OCI-LY3 (cell line): Measurements from ENCODE around the gene ANKRD61.
"Not testable (repeated sequence)": the region's sequence is repeated elsewhere in the genome, so short reads cannot be mapped to it uniquely, and the experiment has no call there.

Experiments used
- H2AFZ ChIP-seq: fragments of 200-600, 300-600 bp; shearing (Covaris generic); 2 replicates; pipeline ENCODE4 v1.6.0; 2014; ENCODE audit warnings: antibody characterized with exemption, low read depth, low read length
- H3K27ac ChIP-seq: fragments of 200-600, 300-600 bp; sonication (generic); 2 replicates; pipeline ENCODE4 v1.5.1; 2014; ENCODE audit warnings: mild to moderate bottlenecking, low read length, moderate library complexity, mixed read lengths
- H3K27me3 ChIP-seq: fragments of 200-600, 300-600 bp; sonication (generic); 2 replicates; pipeline ENCODE4 v1.6.1; 2014; ENCODE audit warnings: low read depth, low read length, mixed read lengths
- H3K36me3 ChIP-seq: fragments of 200-600, 300-600 bp; sonication (generic); replicated peaks from 2 replicates; pipeline ENCODE3; 2014; ENCODE audit warnings: low read depth, low read length, mixed read lengths
- H3K4me1 ChIP-seq: fragments of 300-600, 200-600 bp; sonication (generic); 2 replicates; pipeline ENCODE4 v1.6.1; 2014; ENCODE audit warnings: low read length, mixed read lengths
- H3K4me2 ChIP-seq: fragments of 200-600, 300-600 bp; sonication (generic); 2 replicates; pipeline ENCODE4 v1.6.1; 2014; ENCODE audit warnings: low read length, mixed read lengths
- H3K4me3 ChIP-seq: fragments of 300-600, 200-600 bp; sonication (generic); 2 replicates; pipeline ENCODE4 v1.5.1; 2014; ENCODE audit warnings: antibody characterized with exemption, mild to moderate bottlenecking, low read length, moderate library complexity
- H3K79me2 ChIP-seq: fragments of 300-600, 200-600 bp; shearing (Covaris generic); 2 replicates; pipeline ENCODE4 v1.6.1; 2014; ENCODE audit warnings: mild to moderate bottlenecking, low read length, mixed read lengths
- H3K9ac ChIP-seq: fragments of 300-600, 200-600 bp; shearing (Covaris generic); 2 replicates; pipeline ENCODE4 v1.6.0; 2014; ENCODE audit warnings: mild to moderate bottlenecking, low read length, moderate library complexity
- H3K9me3 ChIP-seq: fragments of 200-600, 300-600 bp; shearing (Covaris generic); 2 replicates; pipeline ENCODE4 v1.6.1; 2014; ENCODE audit warnings: low read length, mixed read lengths; ENCODE audit not compliant: insufficient read depth
- H4K20me1 ChIP-seq: fragments of 200-600, 300-600 bp; sonication (generic); 2 replicates; pipeline ENCODE4 v1.6.1; 2016; ENCODE audit warnings: low read length, mixed read lengths; ENCODE audit not compliant: insufficient read depth
- EZH2phosphoT487 ChIP-seq: fragments of 200-600 bp; shearing (Covaris generic); IDR thresholded peaks from 2 replicates; pipeline ENCODE4 v1.6.1; 2018; ENCODE audit warnings: antibody characterized with exemption, mixed run types, low read depth
- TF ChIP-seq, protein P1 (sequence below): fragments of 200-600, 300-600 bp; sonication (generic); IDR thresholded peaks from 2 replicates; pipeline ENCODE4 v1.5.1; 2014; ENCODE audit warnings: antibody characterized with exemption, low read length, low read depth

Gene ANKRD61

DNA sequence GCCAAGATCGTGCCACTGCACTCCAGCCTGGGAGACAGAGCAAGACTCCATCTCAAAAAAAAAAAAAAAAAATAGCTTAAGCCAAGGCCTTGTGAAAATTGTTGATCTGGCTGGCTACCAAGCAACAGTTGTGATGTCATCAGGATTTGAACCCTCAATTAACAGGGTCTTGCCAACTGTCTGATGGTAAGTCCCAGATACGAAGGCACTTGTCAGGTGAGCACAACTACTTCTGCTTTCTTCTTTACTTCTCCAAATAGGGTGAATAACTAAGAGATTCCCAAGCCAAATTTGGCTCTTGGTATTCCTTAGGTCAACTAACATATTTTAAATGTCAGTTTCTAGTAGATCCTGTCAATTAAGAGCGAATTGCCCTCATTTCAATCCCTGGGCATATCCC, 47.4 kb downstream of the ANKRD61 start:
- H3K79me2 ChIP-seq, result no peaks in the 10 kb centered on the region
- H4K20me1 ChIP-seq, result no peaks in the 10 kb centered on the region
- no peaks in the 10 kb centered on the region for H3K36me3 ChIP-seq
- H3K4me2 ChIP-seq, result no peak overlapping the region; the same call in 1 of the 2 replicates
- no peak overlapping the region for H3K4me3 ChIP-seq
- H3K4me1 ChIP-seq, result peaks cover 6% of the 10 kb centered on the region; the same call in 1 of the 2 replicates
- no peak for TF ChIP-seq EZH2phosphoT487
- TF ChIP-seq, protein P1, sequence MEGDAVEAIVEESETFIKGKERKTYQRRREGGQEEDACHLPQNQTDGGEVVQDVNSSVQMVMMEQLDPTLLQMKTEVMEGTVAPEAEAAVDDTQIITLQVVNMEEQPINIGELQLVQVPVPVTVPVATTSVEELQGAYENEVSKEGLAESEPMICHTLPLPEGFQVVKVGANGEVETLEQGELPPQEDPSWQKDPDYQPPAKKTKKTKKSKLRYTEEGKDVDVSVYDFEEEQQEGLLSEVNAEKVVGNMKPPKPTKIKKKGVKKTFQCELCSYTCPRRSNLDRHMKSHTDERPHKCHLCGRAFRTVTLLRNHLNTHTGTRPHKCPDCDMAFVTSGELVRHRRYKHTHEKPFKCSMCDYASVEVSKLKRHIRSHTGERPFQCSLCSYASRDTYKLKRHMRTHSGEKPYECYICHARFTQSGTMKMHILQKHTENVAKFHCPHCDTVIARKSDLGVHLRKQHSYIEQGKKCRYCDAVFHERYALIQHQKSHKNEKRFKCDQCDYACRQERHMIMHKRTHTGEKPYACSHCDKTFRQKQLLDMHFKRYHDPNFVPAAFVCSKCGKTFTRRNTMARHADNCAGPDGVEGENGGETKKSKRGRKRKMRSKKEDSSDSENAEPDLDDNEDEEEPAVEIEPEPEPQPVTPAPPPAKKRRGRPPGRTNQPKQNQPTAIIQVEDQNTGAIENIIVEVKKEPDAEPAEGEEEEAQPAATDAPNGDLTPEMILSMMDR, result no peak
- H3K27ac ChIP-seq, result no peak overlapping the region
- H2AFZ ChIP-seq, result no peak overlapping the region
- no peaks in the 10 kb centered on the region for H3K9me3 ChIP-seq
- no peak overlapping the region for H3K9ac ChIP-seq
- H3K27me3 ChIP-seq, result no peaks in the 10 kb centered on the region

- not testable (repeated sequence) for H3K79me2 ChIP-seq, H4K20me1 ChIP-seq, H3K4me2 ChIP-seq, H3K27ac ChIP-seq, H3K9me3 ChIP-seq, H3K4me3 ChIP-seq, H3K36me3 ChIP-seq, H3K27me3 ChIP-seq, H3K9ac ChIP-seq, H2AFZ ChIP-seq, H3K4me1 ChIP-seq
Measured at GRCh38 chr7:6083047-6083446, 51.9 kb downstream of the ANKRD61 start.
